K562 (cell line): ENCODE data around the gene CAMK2N1. TPM values are rescaled to one million over a fixed set of nuclear protein-coding genes. Genes with fewer than 3 reads are reported as not detected.

Experiments
- ATAC-seq: fragments of 200-7000 bp; cut with Tn5 transposase; 3 replicates; pipeline ENCODE4 v1.9.1; 2020; ENCODE audit warnings: moderate library complexity
- BruUV-seq: library from RNA; stranded (reverse); fragments of 400-500 nt; replicated peaks from 2 replicates; lab custom pipeline; 2021; lab: Mats Ljungman, UMichigan
- CTCF ChIA-PET: fragments of 300-600 bp; formaldehyde crosslinking; extraction: SDS; loops from one replicate; lab custom pipeline; 2021; ENCODE audit warnings: low intra/inter-chr PET ratio; lab: Yijun Ruan, JAX
- POLR2A ChIA-PET: fragments of 300-600, 350-650 bp; sonication (Branson Sonifier 250); formaldehyde crosslinking; extraction: SDS; loops from one replicate; lab custom pipeline; 2021; ENCODE audit warnings: antibody characterized with exemption, inconsistent platforms; lab: Yijun Ruan, JAX
- DNase-seq, 4 experiments: peaks; one replicate each; pipeline versions ENCODE4 v3.0.0 to v3.0.0-alpha.2; 2011 to 2018; ENCODE audit warnings: low spot score in 3 of 4, mixed read lengths in 3 of 4; ENCODE audit errors: extremely low read depth in 1 of 4
- FAIRE-seq: peaks from 2 replicates; lab custom pipeline; 2011; peaks lifted over from hg19 to GRCh38; lab: Jason Lieb, UNC
- H2AFZ ChIP-seq: 2 replicates; pipeline ENCODE4 v1.6.0; 2011; ENCODE audit warnings: low read depth, low read length, control low read depth, inconsistent platforms
- H3K27ac ChIP-seq: fragments of 200-600 bp; 3 replicates; pipeline ENCODE4 v1.8.0; 2011; ENCODE audit warnings: low read depth, mild to moderate bottlenecking, control low read depth, inconsistent platforms, low read length, moderate library complexity, mixed read lengths; ENCODE audit errors: extremely low read depth
- H3K27me3 ChIP-seq, 2 experiments: fragments of 300-600 bp in 1 of 2; 2 replicates in 1 of 2; 3 replicates in 1 of 2; pipeline versions ENCODE4 v1.6.0 to v1.8.0; 2011; ENCODE audit warnings: inconsistent platforms in 2 of 2, low read length in 2 of 2, mild to moderate bottlenecking in 1 of 2, mixed read lengths in 1 of 2, moderate library complexity in 1 of 2; ENCODE audit not compliant: control insufficient read depth in 2 of 2, insufficient read depth in 2 of 2
- H3K36me3 ChIP-seq: fragments of 300-600 bp; 3 replicates; pipeline ENCODE4 v1.8.0; 2011; ENCODE audit warnings: mild to moderate bottlenecking, low read length, inconsistent platforms; ENCODE audit not compliant: control insufficient read depth, insufficient read depth
- H3K4me1 ChIP-seq, 2 experiments: fragments of 200-600 bp in 1 of 2; replicated peaks in 1 of 2; 2 replicates in 1 of 2; 3 replicates in 1 of 2; pipeline versions ENCODE4 v1.5.1 to v1.8.0; 2011; ENCODE audit warnings: inconsistent platforms in 2 of 2, low read length in 2 of 2, mild to moderate bottlenecking in 1 of 2, mixed read lengths in 1 of 2, moderate library complexity in 1 of 2; ENCODE audit not compliant: control insufficient read depth in 2 of 2, insufficient read depth in 2 of 2
- H3K4me2 ChIP-seq: 2 replicates; pipeline ENCODE4 v1.6.1; 2011; ENCODE audit warnings: low read length, control low read depth, inconsistent platforms, mixed read lengths; ENCODE audit not compliant: insufficient read depth
- H3K4me3 ChIP-seq: fragments of 200-600 bp; sonication (generic), shearing (Covaris generic); 2 replicates; pipeline ENCODE4 v1.5.1; 2016; ENCODE audit warnings: control low read depth, inconsistent platforms
- H3K79me2 ChIP-seq: fragments of 200-600 bp; 3 replicates; pipeline ENCODE4 v1.8.0; 2011; ENCODE audit warnings: low read length, inconsistent platforms; ENCODE audit not compliant: control insufficient read depth, insufficient read depth
- H3K9ac ChIP-seq, 2 experiments: 2 replicates each; pipeline versions ENCODE4 v1.6.0 to v1.6.1; 2011; ENCODE audit warnings: low read depth in 2 of 2, low read length in 2 of 2, control low read depth in 1 of 2, inconsistent platforms in 1 of 2, mild to moderate bottlenecking in 1 of 2, mixed read lengths in 1 of 2; ENCODE audit not compliant: insufficient read depth in 1 of 2
- H3K9me1 ChIP-seq: one replicate; pipeline ENCODE4 v1.6.0; 2011; ENCODE audit warnings: inconsistent platforms, mild to moderate bottlenecking, low read length, moderate library complexity; ENCODE audit not compliant: control insufficient read depth, insufficient read depth
- H3K9me3 ChIP-seq: replicated peaks from 2 replicates; pipeline ENCODE4 v1.5.1; 2011; ENCODE audit warnings: low read depth, low read length, inconsistent platforms; ENCODE audit not compliant: control insufficient read depth, insufficient read depth
- H4K20me1 ChIP-seq: replicated peaks from 2 replicates; pipeline ENCODE4 v1.6.1; 2011; ENCODE audit warnings: low read length, inconsistent platforms, mixed read lengths; ENCODE audit not compliant: control insufficient read depth, insufficient read depth
- EHMT2 ChIP-seq: fragments of 450-650 bp; IDR thresholded peaks from 2 replicates; pipeline ENCODE4 v1.6.1; 2018; ENCODE audit warnings: antibody characterized with exemption
- MIER1 ChIP-seq: fragments of 450-650 bp; IDR thresholded peaks from 2 replicates; pipeline ENCODE4 v1.6.1; 2016; ENCODE audit warnings: antibody characterized with exemption, mild to moderate bottlenecking, low read depth
- RFX1 ChIP-seq: fragments of 450-650 bp; IDR thresholded peaks from 2 replicates; pipeline ENCODE4 v1.6.1; 2016; ENCODE audit warnings: mild to moderate bottlenecking, moderate library complexity
- ZNF384 ChIP-seq: IDR thresholded peaks from 2 replicates; pipeline ENCODE4 v1.6.1; 2012; ENCODE audit warnings: low read depth, low read length, improper control_type of control experiment
- in situ Hi-C: fragments of 300-500 bp; cut with MboI; formaldehyde crosslinking; loops from 4 replicates; pipeline ENCODE4 v1.15.0; 2018; ENCODE audit warnings: inconsistent platforms, mixed read lengths
- intact Hi-C: fragments of 100-400 bp; cut with micrococcal nuclease; formaldehyde crosslinking; loops from 2 replicates; pipeline ENCODE4 v1.14.2; 2022
- polyA plus RNA-seq, 8 experiments: library from polyadenylated mRNA; depleted of rRNA in 4 of 8; stranded (reverse) in 5 of 8; unstranded in 3 of 8; fragments of >200 nt; fragmentation: Nextera tagmentation in 2 of 8; fragmentation: Illumina TruSeq in 1 of 8; extraction: Ambion mirVana in 2 of 8; extraction: Trizol in 1 of 8; gene quantifications; 2 replicates each; pipeline versions ENCODE4 v1.2.1 to v1.2.3, GENCODE V29; 2011 to 2014; ENCODE audit warnings: inconsistent platforms in 1 of 8, missing spikeins in 1 of 8
- total RNA-seq, 7 experiments: library from RNA; depleted of rRNA in 6 of 7; stranded (reverse); fragments of >200 nt in 6 of 7; fragmentation: Illumina TruSeq in 2 of 7; extraction: Trizol in 2 of 7; gene quantifications; 2 replicates each; pipeline versions ENCODE4 v1.2.1 to v1.2.3, GENCODE V29; 2011 to 2021; ENCODE audit warnings: low replicate concordance in 1 of 7
- TF ChIP-seq, protein P1 (sequence below), 2 experiments: fragments of 450-650 bp; formaldehyde crosslinking in 1 of 2; IDR thresholded peaks; 2 replicates each; pipeline versions ENCODE4 v1.4.0 to v1.6.1; 2014 to 2020; ENCODE audit warnings: mild to moderate bottlenecking in 2 of 2, borderline replicate concordance in 1 of 2, low read depth in 1 of 2

CAMK2N1 gene
- total and polyA plus RNA-seq, 9 of the 15 experiments (the other 6 are each of a cell fraction or from before 2014, with no cell fraction given): 0.09 to 1.4 (median 0.34) TPM

GRCh38 chr1:20439282-20439681 is 46.7 kb downstream of the CAMK2N1 start:
- Histone ChIP-seq H3K79me2 (no peaks in the 10 kb centered on the region), H3K4me3 (no peak overlapping the region), H2AFZ (no peak overlapping the region), H3K36me3 (no peaks in the 10 kb centered on the region), H3K9ac (no peak overlapping the region), H3K27ac (no peak overlapping the region), H3K27me3 (peaks cover 8 to 23% of the 10 kb centered on the region in 2 experiments; a peak in 2 of 5 replicates), H3K9me1 (no peaks in the 10 kb centered on the region), H3K9me3 (no peaks in the 10 kb centered on the region), H3K4me2 (no peak overlapping the region), H4K20me1 (no peaks in the 10 kb centered on the region), H3K4me1 (no peaks in the 10 kb centered on the region)
- peak; percentile 26 for FAIRE-seq
- ChIA-PET POLR2A (no interaction called here), CTCF (no interaction called here)
- peak in 3 of 4 experiments; percentile 6 to 29 (median 26) for DNase-seq
- BruUV-seq: no TSS peak
- in situ Hi-C loops (no loop called here), intact Hi-C loops (loop anchor here (2.0 kb wide), 1 partner anchor 54 kb away; no protein-coding TSS in a partner anchor)
- ATAC-seq: no peak; the same call in 2 of the 3 replicates
- TF ChIP-seq EHMT2: peak; percentile 81
- TF ChIP-seq ZNF384: no peak
- TF ChIP-seq, protein P1, sequence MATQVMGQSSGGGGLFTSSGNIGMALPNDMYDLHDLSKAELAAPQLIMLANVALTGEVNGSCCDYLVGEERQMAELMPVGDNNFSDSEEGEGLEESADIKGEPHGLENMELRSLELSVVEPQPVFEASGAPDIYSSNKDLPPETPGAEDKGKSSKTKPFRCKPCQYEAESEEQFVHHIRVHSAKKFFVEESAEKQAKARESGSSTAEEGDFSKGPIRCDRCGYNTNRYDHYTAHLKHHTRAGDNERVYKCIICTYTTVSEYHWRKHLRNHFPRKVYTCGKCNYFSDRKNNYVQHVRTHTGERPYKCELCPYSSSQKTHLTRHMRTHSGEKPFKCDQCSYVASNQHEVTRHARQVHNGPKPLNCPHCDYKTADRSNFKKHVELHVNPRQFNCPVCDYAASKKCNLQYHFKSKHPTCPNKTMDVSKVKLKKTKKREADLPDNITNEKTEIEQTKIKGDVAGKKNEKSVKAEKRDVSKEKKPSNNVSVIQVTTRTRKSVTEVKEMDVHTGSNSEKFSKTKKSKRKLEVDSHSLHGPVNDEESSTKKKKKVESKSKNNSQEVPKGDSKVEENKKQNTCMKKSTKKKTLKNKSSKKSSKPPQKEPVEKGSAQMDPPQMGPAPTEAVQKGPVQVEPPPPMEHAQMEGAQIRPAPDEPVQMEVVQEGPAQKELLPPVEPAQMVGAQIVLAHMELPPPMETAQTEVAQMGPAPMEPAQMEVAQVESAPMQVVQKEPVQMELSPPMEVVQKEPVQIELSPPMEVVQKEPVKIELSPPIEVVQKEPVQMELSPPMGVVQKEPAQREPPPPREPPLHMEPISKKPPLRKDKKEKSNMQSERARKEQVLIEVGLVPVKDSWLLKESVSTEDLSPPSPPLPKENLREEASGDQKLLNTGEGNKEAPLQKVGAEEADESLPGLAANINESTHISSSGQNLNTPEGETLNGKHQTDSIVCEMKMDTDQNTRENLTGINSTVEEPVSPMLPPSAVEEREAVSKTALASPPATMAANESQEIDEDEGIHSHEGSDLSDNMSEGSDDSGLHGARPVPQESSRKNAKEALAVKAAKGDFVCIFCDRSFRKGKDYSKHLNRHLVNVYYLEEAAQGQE (IDR thresholded peaks at IDR 0.05; ENCODE audit: borderline replicate concordance): peak; percentile 95
- TF ChIP-seq, protein P1 (CRISPR knock-in tag; IDR thresholded peaks at IDR 0.05; ENCODE audit: low read depth): 0 out of 2 replicates have a peak, but pooled peaks have one; percentile 39
- TF ChIP-seq MIER1: peak; percentile 73
- TF ChIP-seq RFX1: peak; percentile 44; the same call in 1 of the 2 replicates
- TF ChIP-seq, all 486 proteins: peak for 4
